Fibroblast of villous mesenchyme (primary cell): ENCODE measurements around the gene ZC3H12C. TPM values are rescaled to one million over a fixed set of nuclear protein-coding genes. Genes with fewer than 3 reads are reported as not detected.

Source experiments
- DNase-seq: peaks from one replicate; pipeline ENCODE4 v3.0.0-alpha.2; 2010; ENCODE audit warnings: low read depth
- H3K4me3 ChIP-seq: 2 replicates; pipeline ENCODE4 v1.5.1; 2011; ENCODE audit warnings: low read depth, mild to moderate bottlenecking, low read length
- total RNA-seq: library from RNA; depleted of rRNA; stranded (reverse); fragments of >200 nt; gene quantifications from 2 replicates; pipeline ENCODE4 v1.2.3, GENCODE V29; 2012
- TF ChIP-seq, protein P1 (sequence below): IDR thresholded peaks from 2 replicates; pipeline ENCODE4 v1.5.1; 2012; ENCODE audit warnings: low read depth, mild to moderate bottlenecking, low read length; ENCODE audit not compliant: insufficient read depth

The ZC3H12C gene
- total RNA-seq, result 7.4 and 15.5 TPM in 2 replicates

GRCh38 chr11:110092515-110093406 is at the start of gene ZC3H12C:
TSS of gene ZC3H12C (plus strand) at chr11:110093392. CDS start at chr11:110093412, 20 bp downstream.
- H3K4me3 ChIP-seq, result peak within 1 kb of the TSS; percentile 69
- peak; percentile 88 for DNase-seq
- TF ChIP-seq, protein P1, sequence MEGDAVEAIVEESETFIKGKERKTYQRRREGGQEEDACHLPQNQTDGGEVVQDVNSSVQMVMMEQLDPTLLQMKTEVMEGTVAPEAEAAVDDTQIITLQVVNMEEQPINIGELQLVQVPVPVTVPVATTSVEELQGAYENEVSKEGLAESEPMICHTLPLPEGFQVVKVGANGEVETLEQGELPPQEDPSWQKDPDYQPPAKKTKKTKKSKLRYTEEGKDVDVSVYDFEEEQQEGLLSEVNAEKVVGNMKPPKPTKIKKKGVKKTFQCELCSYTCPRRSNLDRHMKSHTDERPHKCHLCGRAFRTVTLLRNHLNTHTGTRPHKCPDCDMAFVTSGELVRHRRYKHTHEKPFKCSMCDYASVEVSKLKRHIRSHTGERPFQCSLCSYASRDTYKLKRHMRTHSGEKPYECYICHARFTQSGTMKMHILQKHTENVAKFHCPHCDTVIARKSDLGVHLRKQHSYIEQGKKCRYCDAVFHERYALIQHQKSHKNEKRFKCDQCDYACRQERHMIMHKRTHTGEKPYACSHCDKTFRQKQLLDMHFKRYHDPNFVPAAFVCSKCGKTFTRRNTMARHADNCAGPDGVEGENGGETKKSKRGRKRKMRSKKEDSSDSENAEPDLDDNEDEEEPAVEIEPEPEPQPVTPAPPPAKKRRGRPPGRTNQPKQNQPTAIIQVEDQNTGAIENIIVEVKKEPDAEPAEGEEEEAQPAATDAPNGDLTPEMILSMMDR, result peak; percentile 30

DNA sequence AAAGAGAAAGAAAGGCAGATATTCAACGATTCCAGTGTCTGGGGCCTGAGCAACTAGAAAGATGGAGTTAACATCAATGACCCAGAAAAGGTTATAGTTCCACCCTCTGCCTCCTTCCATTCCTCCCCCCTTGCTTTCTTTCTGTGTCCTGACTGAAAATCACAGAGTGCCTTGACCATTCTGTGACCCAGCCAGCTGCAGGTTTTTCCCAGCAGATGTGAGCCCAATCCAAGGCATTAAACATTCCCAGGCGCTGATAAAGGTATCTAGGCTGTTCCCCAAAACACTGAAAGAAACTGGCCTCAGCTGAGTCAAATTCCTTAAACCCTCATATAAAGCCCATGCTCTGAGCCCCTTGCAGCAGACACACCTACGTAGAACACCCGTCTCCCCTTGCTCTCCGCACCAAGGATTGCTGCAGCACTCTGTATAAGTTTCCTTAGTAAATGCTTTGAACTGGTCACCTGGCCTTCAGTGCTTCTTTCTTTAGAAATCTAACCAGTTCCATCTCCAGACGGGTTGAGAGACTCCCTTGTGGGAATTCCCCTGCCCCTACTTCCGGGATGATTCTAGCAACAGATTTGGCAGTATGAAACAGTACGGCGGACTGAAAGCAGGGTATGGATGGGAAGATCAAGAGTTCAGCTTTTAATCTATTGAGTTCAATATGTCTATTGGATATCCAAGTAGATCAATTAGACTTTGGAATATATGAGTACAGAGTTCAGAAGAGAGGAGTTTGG is 48.8 kb upstream of the ZC3H12C start:
- TF ChIP-seq, protein P1, result no peak
- no peak for DNase-seq
- no peak overlapping the region for H3K4me3 ChIP-seq

GRCh38 chr11:110046775-110047380 is 46.3 kb upstream of the ZC3H12C start:
- TF ChIP-seq, protein P1, result no peak
- no peak for DNase-seq
- no peak overlapping the region for H3K4me3 ChIP-seq

DNA sequence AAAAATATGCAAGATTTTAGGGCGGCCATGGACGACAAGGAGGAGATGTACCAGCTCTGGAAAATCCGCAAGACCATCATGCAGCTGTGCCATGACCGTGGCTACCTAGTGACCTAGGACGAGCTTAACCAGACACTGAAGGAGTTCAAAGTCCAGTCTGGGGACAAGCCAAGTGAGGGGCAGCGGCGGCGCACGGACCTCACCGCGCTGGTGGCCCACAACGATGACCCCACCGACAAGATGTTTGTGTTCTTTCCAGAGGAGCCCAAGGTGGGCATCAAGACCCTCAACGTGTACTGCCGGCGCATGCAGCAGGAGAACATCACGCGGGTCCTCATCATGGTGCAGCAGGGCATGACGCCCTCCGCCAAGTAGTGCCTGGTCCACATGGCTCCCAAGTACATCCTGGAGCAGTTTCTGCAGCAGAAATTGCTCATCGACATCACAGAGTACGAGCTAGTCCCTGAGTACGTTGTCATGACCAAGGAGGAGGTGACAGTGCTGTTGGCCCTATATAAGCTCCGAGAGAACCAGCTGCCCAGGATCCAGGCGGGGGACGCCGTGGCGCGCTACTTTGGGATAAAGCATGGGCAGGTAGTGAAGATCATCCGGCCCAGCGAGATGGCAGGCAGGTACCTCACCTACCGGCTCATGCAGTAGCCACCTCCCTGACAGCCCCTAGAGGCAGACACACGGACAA is 43.5 kb upstream of the ZC3H12C start:
- no peak for DNase-seq
- TF ChIP-seq, protein P1, result no peak

DNA sequence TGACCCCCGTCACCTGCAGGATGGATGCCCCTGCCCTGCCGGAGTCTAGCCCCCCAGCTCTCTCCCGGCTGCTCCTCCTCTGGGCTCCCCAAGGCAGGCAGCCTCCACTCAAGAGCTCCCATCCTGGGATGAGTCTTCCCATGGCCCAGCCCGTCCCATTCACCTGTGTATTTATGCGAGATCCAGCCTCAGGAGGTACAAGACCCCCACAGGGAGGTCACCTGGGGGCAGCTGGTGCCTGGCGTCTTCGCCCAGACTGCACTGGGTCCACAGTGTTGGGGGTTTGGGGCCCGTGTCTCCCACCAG is 43.0 kb upstream of the ZC3H12C start:
- TF ChIP-seq, protein P1, result no peak
- DNase-seq, result no peak

More for the DNA sequence above, 43.5 kb upstream of the ZC3H12C start:
- no peak overlapping the region for H3K4me3 ChIP-seq

DNA sequence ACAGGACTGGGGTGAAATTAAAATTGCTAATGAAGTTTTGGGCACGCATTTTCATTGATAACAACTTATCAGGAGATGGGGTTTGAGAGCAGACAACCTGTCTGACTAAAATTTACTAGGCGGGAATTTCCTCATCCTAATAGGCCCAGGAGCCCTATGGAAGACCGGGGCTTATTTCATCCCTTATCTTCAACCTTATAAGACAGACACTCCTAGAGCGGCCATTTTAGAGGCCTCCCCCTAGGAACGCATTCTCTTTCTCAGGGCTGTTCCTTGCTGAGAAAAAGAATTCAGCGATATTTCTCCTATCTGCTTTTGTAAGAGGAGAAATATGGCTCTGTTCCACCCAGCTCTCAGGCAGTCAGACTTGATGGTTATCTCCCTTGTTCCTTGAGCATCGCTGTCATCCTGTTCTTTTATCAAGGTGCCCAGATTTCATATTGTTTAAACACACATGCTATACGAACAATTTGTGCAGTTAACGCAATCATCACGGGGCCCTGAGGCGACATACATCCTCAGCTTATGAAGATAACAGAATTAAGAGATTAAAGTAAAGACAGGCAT is 39.3 kb upstream of the ZC3H12C start:
- no peak overlapping the region for H3K4me3 ChIP-seq
- no peak for DNase-seq
- TF ChIP-seq, protein P1, result no peak

More for the DNA sequence above, 43.0 kb upstream of the ZC3H12C start:
- H3K4me3 ChIP-seq, result no peak overlapping the region
